GM20431 (cell line): ENCODE data around the gene DFFB.

ENCODE experiments used
- in situ Hi-C: fragments of 300-500 bp; cut with MseI, MboI; formaldehyde crosslinking; loops from one replicate; pipeline ENCODE4 v1.15.0; 2020; ENCODE audit warnings: low sequenced_read_pairs; ENCODE audit not compliant: unreplicated experiment

The DFFB gene

GRCh38 chr1:3868464-3869006 is 11.3 kb downstream of the DFFB start:
- in situ Hi-C loops, result no loop called here

GRCh38 chr1:3869751-3870301 is 12.6 kb downstream of the DFFB start:
- in situ Hi-C loops, result no loop called here

- in situ Hi-C loops, result no loop called here
These were observed 14.2 kb downstream of the DFFB start for GRCh38 chr1:3871451-3871805.

- in situ Hi-C loops, result no loop called here
These were observed 15.3 kb downstream of the DFFB start for GRCh38 chr1:3872546-3872945.

- in situ Hi-C loops, result no loop called here
These were observed 17.5 kb downstream of the DFFB start for GRCh38 chr1:3874736-3875135.

GRCh38 chr1:3876716-3877115 is 19.4 kb downstream of the DFFB start:
- in situ Hi-C loops, result no loop called here

GRCh38 chr1:3879099-3879498 is 21.8 kb downstream of the DFFB start:
- in situ Hi-C loops, result no loop called here

GRCh38 chr1:3879787-3880428 is 22.6 kb downstream of the DFFB start:
- in situ Hi-C loops, result no loop called here

GRCh38 chr1:3880429-3881192 is 23.3 kb downstream of the DFFB start:
- in situ Hi-C loops, result no loop called here

GRCh38 chr1:3881193-3881480 is 23.9 kb downstream of the DFFB start:
- in situ Hi-C loops, result no loop called here

GRCh38 chr1:3883194-3883925 is 26.1 kb downstream of the DFFB start:
- in situ Hi-C loops, result no loop called here

- in situ Hi-C loops, result no loop called here
These were observed 27.7 kb downstream of the DFFB start for GRCh38 chr1:3884966-3885365.

- in situ Hi-C loops, result no loop called here
These were observed 28.3 kb downstream of the DFFB start for GRCh38 chr1:3885611-3886010.

GRCh38 chr1:3886106-3886670 is 28.9 kb downstream of the DFFB start:
- in situ Hi-C loops, result no loop called here

GRCh38 chr1:3886691-3887090 is 29.4 kb downstream of the DFFB start:
- in situ Hi-C loops, result no loop called here

- in situ Hi-C loops, result no loop called here
These were observed 31.0 kb downstream of the DFFB start for GRCh38 chr1:3888301-3888700.

- in situ Hi-C loops, result no loop called here
These were observed 32.7 kb downstream of the DFFB start for GRCh38 chr1:3889936-3890335.

- in situ Hi-C loops, result no loop called here
These were observed 33.4 kb downstream of the DFFB start for GRCh38 chr1:3890389-3891328.

GRCh38 chr1:3891329-3891865 is 34.1 kb downstream of the DFFB start:
- in situ Hi-C loops, result no loop called here
